GM23338 (cell line): ENCODE results near the gene TTC21B. TPM values are rescaled to one million over a fixed set of nuclear protein-coding genes. Genes with fewer than 3 reads are reported as not detected.

Experiments
- ATAC-seq: fragments of 200-7000 bp; cut with Tn5 transposase; 3 replicates; pipeline ENCODE4 v1.9.1; 2020
- DNase-seq: peaks from one replicate; pipeline ENCODE4 v3.0.0-alpha.2; 2015; ENCODE audit warnings: low spot score
- H2AFZ ChIP-seq: fragments of 200-600 bp; sonication (generic); 2 replicates; pipeline ENCODE4 v1.8.0; 2016; ENCODE audit warnings: antibody characterized with exemption, mild to moderate bottlenecking, moderate library complexity
- H3F3A ChIP-seq: fragments of 200-600 bp; sonication (generic); replicated peaks from 2 replicates; pipeline ENCODE4 v1.8.0; 2017; ENCODE audit warnings: antibody characterized with exemption, mixed run types, low read depth
- H3K27ac ChIP-seq: fragments of 200-600 bp; sonication (generic); 2 replicates; pipeline ENCODE4 v1.6.1; 2016; ENCODE audit warnings: low read depth
- H3K27me3 ChIP-seq: fragments of 200-600 bp; sonication (generic); 2 replicates; pipeline ENCODE4 v1.8.0; 2016; ENCODE audit warnings: mild to moderate bottlenecking, mixed run types, moderate library complexity; ENCODE audit not compliant: insufficient read depth
- H3K36me3 ChIP-seq: fragments of 200-600 bp; sonication (generic); 2 replicates; pipeline ENCODE4 v1.8.0; 2016; ENCODE audit warnings: mild to moderate bottlenecking; ENCODE audit not compliant: insufficient read depth
- H3K4me1 ChIP-seq: fragments of 200-600 bp; sonication (generic); 2 replicates; pipeline ENCODE4 v1.8.0; 2016; ENCODE audit warnings: mild to moderate bottlenecking, moderate library complexity; ENCODE audit not compliant: insufficient read depth
- H3K4me2 ChIP-seq: fragments of 200-600 bp; sonication (generic); 2 replicates; pipeline ENCODE4 v1.7.1; 2017; ENCODE audit warnings: mixed run types
- H3K4me3 ChIP-seq: fragments of 200-600 bp; sonication (generic); 2 replicates; pipeline ENCODE4 v1.6.1; 2016; ENCODE audit warnings: mixed run types
- H3K79me2 ChIP-seq: fragments of 200-600 bp; sonication (generic); replicated peaks from 2 replicates; pipeline ENCODE4 v1.8.0; 2017; ENCODE audit warnings: mild to moderate bottlenecking; ENCODE audit not compliant: insufficient read depth
- H3K9me2 ChIP-seq: fragments of 200-600 bp; sonication (generic); 2 replicates; pipeline ENCODE4 v1.8.0; 2017; ENCODE audit not compliant: insufficient read depth
- H4K20me1 ChIP-seq: fragments of 200-600 bp; sonication (generic); replicated peaks from 2 replicates; pipeline ENCODE4 v1.8.0; 2017; ENCODE audit warnings: mild to moderate bottlenecking; ENCODE audit not compliant: insufficient read depth
- H3K27ac Mint-ChIP-seq: 2 replicates; pipeline ENCODE4 v1.8.0; 2020; ENCODE audit warnings: inconsistent platforms, mild to moderate bottlenecking, moderate library complexity, mixed read lengths
- H3K27me3 Mint-ChIP-seq: 3 replicates; pipeline ENCODE4 v1.8.0; 2022; ENCODE audit warnings: low read depth, mild to moderate bottlenecking, moderate library complexity, mixed read lengths, inconsistent platforms; ENCODE audit not compliant: insufficient read depth, poor library complexity
- H3K36me3 Mint-ChIP-seq: 3 replicates; pipeline ENCODE4 v1.8.0; 2021; ENCODE audit warnings: low read depth, mild to moderate bottlenecking, inconsistent platforms, moderate library complexity, mixed read lengths
- H3K4me1 Mint-ChIP-seq: 3 replicates; pipeline ENCODE4 v1.8.0; 2020; ENCODE audit warnings: mild to moderate bottlenecking, inconsistent platforms, mixed read lengths
- H3K4me3 Mint-ChIP-seq: 3 replicates; pipeline ENCODE4 v1.8.0; 2021; ENCODE audit warnings: moderate library complexity, mild to moderate bottlenecking, inconsistent platforms, mixed read lengths
- H3K9me3 Mint-ChIP-seq: 3 replicates; pipeline ENCODE4 v1.8.0; 2020; ENCODE audit warnings: moderate library complexity, mild to moderate bottlenecking, inconsistent platforms, mixed read lengths
- CREB1 ChIP-seq: fragments of 250-450 bp; sonication (Bioruptor Pico); IDR thresholded peaks from 2 replicates; pipeline ENCODE4 v1.5.0; 2020; ENCODE audit warnings: low read depth, mild to moderate bottlenecking, moderate library complexity
- JUNB ChIP-seq: IDR thresholded peaks from one replicate; pipeline ENCODE4 v1.6.1; 2016; ENCODE audit warnings: antibody characterized with exemption; ENCODE audit not compliant: unreplicated experiment
- NANOG ChIP-seq: IDR thresholded peaks from 2 replicates; pipeline ENCODE4 v1.6.1; 2016; ENCODE audit warnings: antibody characterized with exemption, borderline replicate concordance
- STAT1 ChIP-seq: IDR thresholded peaks from one replicate; pipeline ENCODE4 v1.6.1; 2016; ENCODE audit warnings: antibody characterized with exemption; ENCODE audit not compliant: unreplicated experiment
- ZNF331 ChIP-seq: fragments of 250-450 bp; sonication (Bioruptor Pico); IDR thresholded peaks from 2 replicates; pipeline ENCODE4 v1.5.0; 2020; ENCODE audit warnings: low read depth, mild to moderate bottlenecking, moderate library complexity
- polyA plus RNA-seq: library from polyadenylated mRNA; unstranded; fragments of >200 nt; fragmentation: Nextera tagmentation; extraction: Ambion mirVana; gene quantifications from 2 replicates; pipeline ENCODE4 v1.2.1, GENCODE V29; 2016
- total RNA-seq: library from RNA; depleted of rRNA; stranded (reverse); fragments of >200 nt; shearing (Covaris generic); gene quantifications from 2 replicates; pipeline ENCODE4 v1.2.3, GENCODE V29; 2014
- TF ChIP-seq, protein P1 (sequence below), 2 experiments: fragments of 200-600 bp in 1 of 2; sonication (generic) in 1 of 2; conservative IDR thresholded peaks; 2 replicates each; pipeline versions ENCODE4 v1.5.1 to v1.6.1; 2016 to 2017; ENCODE audit warnings: antibody characterized with exemption in 2 of 2, low read depth in 2 of 2, mild to moderate bottlenecking in 2 of 2, moderate library complexity in 1 of 2
- TF ChIP-seq, protein P2 (sequence below): fragments of 250-450 bp; sonication (Bioruptor Pico); IDR thresholded peaks from 2 replicates; pipeline ENCODE4 v1.5.0; 2020; ENCODE audit warnings: mild to moderate bottlenecking, moderate library complexity

Gene TTC21B
- total and polyA plus RNA-seq, 2 experiments from 2014 or later = 10.1 to 32.8 TPM

DNA sequence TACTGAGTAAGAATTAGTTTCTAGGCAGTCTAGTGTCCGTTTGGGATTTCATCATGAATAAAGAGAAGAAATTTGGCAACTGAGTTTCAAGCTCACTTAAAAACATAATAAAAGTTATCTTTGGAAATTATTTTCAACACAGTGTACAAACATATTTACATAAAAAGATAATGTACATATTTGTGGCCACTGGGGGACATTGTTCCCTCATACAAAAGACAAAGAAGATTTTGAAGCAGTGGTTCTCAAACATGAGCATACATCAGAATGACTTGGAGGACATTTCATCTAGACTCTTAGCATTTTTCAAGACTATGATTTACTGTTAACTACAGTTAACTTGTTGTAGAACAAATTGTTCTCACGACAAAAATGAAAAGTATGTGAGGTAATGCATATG, 15.7 kb upstream of the TTC21B start:
- Mint-ChIP-seq H3K4me1 (no peaks in the 10 kb centered on the region; the same call in 2 of the 3 replicates), H3K9me3 (peaks cover 4% of the 10 kb centered on the region; the same call in 2 of the 3 replicates), H3K4me3 (no peak overlapping the region), H3K27me3 (no peaks in the 10 kb centered on the region), H3K36me3 (no peaks in the 10 kb centered on the region; the same call in 2 of the 3 replicates), H3K27ac (no peak overlapping the region)
- no peak for ATAC-seq
- no peak for DNase-seq
- no peak overlapping the region for H3K4me3 ChIP-seq
- H3K27me3 ChIP-seq = no peaks in the 10 kb centered on the region
- no peaks in the 10 kb centered on the region for H3K79me2 ChIP-seq
- no peak overlapping the region for H3K4me2 ChIP-seq
- no peaks in the 10 kb centered on the region for H3K36me3 ChIP-seq
- TF ChIP-seq ZNF331 (CRISPR knock-in tag) = no peak
- TF ChIP-seq, protein P1, sequence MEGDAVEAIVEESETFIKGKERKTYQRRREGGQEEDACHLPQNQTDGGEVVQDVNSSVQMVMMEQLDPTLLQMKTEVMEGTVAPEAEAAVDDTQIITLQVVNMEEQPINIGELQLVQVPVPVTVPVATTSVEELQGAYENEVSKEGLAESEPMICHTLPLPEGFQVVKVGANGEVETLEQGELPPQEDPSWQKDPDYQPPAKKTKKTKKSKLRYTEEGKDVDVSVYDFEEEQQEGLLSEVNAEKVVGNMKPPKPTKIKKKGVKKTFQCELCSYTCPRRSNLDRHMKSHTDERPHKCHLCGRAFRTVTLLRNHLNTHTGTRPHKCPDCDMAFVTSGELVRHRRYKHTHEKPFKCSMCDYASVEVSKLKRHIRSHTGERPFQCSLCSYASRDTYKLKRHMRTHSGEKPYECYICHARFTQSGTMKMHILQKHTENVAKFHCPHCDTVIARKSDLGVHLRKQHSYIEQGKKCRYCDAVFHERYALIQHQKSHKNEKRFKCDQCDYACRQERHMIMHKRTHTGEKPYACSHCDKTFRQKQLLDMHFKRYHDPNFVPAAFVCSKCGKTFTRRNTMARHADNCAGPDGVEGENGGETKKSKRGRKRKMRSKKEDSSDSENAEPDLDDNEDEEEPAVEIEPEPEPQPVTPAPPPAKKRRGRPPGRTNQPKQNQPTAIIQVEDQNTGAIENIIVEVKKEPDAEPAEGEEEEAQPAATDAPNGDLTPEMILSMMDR (conservative IDR thresholded peaks at IDR 0.05; ENCODE audit: low read depth in 2 of 2) = no peak
- TF ChIP-seq CREB1 = no peak
- no peak for TF ChIP-seq STAT1
- no peak for TF ChIP-seq JUNB
- TF ChIP-seq NANOG = no peak
- TF ChIP-seq, protein P2, sequence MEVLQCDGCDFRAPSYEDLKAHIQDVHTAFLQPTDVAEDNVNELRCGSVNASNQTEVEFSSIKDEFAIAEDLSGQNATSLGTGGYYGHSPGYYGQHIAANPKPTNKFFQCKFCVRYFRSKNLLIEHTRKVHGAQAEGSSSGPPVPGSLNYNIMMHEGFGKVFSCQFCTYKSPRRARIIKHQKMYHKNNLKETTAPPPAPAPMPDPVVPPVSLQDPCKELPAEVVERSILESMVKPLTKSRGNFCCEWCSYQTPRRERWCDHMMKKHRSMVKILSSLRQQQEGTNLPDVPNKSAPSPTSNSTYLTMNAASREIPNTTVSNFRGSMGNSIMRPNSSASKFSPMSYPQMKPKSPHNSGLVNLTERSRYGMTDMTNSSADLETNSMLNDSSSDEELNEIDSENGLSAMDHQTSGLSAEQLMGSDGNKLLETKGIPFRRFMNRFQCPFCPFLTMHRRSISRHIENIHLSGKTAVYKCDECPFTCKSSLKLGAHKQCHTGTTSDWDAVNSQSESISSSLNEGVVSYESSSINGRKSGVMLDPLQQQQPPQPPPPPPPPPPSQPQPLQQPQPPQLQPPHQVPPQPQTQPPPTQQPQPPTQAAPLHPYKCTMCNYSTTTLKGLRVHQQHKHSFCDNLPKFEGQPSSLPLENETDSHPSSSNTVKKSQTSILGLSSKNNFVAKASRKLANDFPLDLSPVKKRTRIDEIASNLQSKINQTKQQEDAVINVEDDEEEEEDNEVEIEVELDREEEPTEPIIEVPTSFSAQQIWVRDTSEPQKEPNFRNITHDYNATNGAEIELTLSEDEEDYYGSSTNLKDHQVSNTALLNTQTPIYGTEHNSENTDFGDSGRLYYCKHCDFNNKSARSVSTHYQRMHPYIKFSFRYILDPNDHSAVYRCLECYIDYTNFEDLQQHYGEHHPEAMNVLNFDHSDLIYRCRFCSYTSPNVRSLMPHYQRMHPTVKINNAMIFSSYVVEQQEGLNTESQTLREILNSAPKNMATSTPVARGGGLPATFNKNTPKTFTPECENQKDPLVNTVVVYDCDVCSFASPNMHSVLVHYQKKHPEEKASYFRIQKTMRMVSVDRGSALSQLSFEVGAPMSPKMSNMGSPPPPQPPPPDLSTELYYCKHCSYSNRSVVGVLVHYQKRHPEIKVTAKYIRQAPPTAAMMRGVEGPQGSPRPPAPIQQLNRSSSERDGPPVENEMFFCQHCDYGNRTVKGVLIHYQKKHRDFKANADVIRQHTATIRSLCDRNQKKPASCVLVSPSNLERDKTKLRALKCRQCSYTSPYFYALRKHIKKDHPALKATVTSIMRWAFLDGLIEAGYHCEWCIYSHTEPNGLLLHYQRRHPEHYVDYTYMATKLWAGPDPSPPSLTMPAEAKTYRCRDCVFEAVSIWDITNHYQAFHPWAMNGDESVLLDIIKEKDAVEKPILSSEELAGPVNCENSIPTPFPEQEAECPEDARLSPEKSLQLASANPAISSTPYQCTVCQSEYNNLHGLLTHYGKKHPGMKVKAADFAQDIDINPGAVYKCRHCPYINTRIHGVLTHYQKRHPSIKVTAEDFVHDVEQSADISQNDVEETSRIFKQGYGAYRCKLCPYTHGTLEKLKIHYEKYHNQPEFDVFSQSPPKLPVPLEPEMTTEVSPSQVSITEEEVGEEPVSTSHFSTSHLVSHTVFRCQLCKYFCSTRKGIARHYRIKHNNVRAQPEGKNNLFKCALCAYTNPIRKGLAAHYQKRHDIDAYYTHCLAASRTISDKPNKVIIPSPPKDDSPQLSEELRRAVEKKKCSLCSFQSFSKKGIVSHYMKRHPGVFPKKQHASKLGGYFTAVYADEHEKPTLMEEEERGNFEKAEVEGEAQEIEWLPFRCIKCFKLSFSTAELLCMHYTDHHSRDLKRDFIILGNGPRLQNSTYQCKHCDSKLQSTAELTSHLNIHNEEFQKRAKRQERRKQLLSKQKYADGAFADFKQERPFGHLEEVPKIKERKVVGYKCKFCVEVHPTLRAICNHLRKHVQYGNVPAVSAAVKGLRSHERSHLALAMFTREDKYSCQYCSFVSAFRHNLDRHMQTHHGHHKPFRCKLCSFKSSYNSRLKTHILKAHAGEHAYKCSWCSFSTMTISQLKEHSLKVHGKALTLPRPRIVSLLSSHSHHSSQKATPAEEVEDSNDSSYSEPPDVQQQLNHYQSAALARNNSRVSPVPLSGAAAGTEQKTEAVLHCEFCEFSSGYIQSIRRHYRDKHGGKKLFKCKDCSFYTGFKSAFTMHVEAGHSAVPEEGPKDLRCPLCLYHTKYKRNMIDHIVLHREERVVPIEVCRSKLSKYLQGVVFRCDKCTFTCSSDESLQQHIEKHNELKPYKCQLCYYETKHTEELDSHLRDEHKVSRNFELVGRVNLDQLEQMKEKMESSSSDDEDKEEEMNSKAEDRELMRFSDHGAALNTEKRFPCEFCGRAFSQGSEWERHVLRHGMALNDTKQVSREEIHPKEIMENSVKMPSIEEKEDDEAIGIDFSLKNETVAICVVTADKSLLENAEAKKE (CRISPR knock-in tag) = no peak
- H2AFZ ChIP-seq = no peak overlapping the region
- 0 out of 2 replicates have a peak, but pooled peaks cover 3% of the 10 kb centered on the region for H3K9me2 ChIP-seq
- no peaks in the 10 kb centered on the region for H3K4me1 ChIP-seq
- no peak overlapping the region for H3K27ac ChIP-seq
- no peaks in the 10 kb centered on the region for H4K20me1 ChIP-seq
- no peaks in the 10 kb centered on the region for H3F3A ChIP-seq
